Liver (tissue), 9 donors: ENCODE results near the gene CCDC136. TPM values are rescaled to one million over a fixed set of nuclear protein-coding genes. Genes with fewer than 3 reads are reported as not detected.
A peak's percentile ranks its signal among the peaks of the same experiment; 100 is the strongest.

Experiments used
- DNase-seq: peaks from one replicate; pipeline ENCODE4 v3.0.0-alpha.2; 2017; ENCODE audit warnings: low spot score
- H3K27ac ChIP-seq, 2 donors: one replicate each; pipeline ENCODE4 v1.7.0; 2013; ENCODE audit warnings: inconsistent platforms in 2 of 2, low read length in 2 of 2, control low read depth in 1 of 2, low read depth in 1 of 2, mild to moderate bottlenecking in 1 of 2
- H3K27me3 ChIP-seq, 4 donors: one replicate each; pipeline versions ENCODE4 v1.6.1 to v1.7.0; 2013; ENCODE audit warnings: low read length in 3 of 4, inconsistent platforms in 1 of 4, mild to moderate bottlenecking in 1 of 4, moderate library complexity in 1 of 4; ENCODE audit not compliant: control insufficient read depth in 4 of 4, insufficient read depth in 4 of 4
- H3K36me3 ChIP-seq, 4 donors: one replicate each; pipeline versions ENCODE4 v1.6.1 to v1.7.0; 2013; ENCODE audit warnings: low read length in 3 of 4, mild to moderate bottlenecking in 3 of 4, low read depth in 1 of 4, moderate library complexity in 1 of 4; ENCODE audit not compliant: control insufficient read depth in 4 of 4, insufficient read depth in 3 of 4
- H3K4me1 ChIP-seq, 4 donors: one replicate each; pipeline versions ENCODE4 v1.6.1 to v1.7.0; 2013; ENCODE audit warnings: low read length in 3 of 4, mild to moderate bottlenecking in 3 of 4, moderate library complexity in 1 of 4; ENCODE audit not compliant: control insufficient read depth in 4 of 4, insufficient read depth in 4 of 4
- H3K4me3 ChIP-seq, 3 donors: one replicate each; pipeline versions ENCODE4 v1.6.1 to v1.7.0; 2013; ENCODE audit warnings: low read length in 3 of 3, control low read depth in 1 of 3, low read depth in 1 of 3, mild to moderate bottlenecking in 1 of 3
- H3K9ac ChIP-seq, 2 donors: one replicate each; pipeline ENCODE4 v1.7.0; 2013; ENCODE audit warnings: low read length in 2 of 2, mild to moderate bottlenecking in 2 of 2, moderate library complexity in 2 of 2, control low read depth in 1 of 2, low read depth in 1 of 2
- H3K9me3 ChIP-seq, 4 donors: one replicate each; pipeline versions ENCODE4 v1.6.1 to v1.7.0; 2013; ENCODE audit warnings: low read length in 3 of 4; ENCODE audit not compliant: control insufficient read depth in 4 of 4
- FOXA1 ChIP-seq: IDR thresholded peaks from 2 replicates; pipeline ENCODE4 v1.6.1; 2016; ENCODE audit warnings: antibody characterized with exemption
- FOXA2 ChIP-seq: IDR thresholded peaks from 2 replicates; pipeline ENCODE4 v1.6.1; 2016; ENCODE audit warnings: antibody characterized with exemption
- HNF4A ChIP-seq, 2 donors: conservative IDR thresholded peaks; 2 replicates each; pipeline ENCODE4 v1.6.1; 2016; ENCODE audit warnings: antibody characterized with exemption in 2 of 2, mild to moderate bottlenecking in 2 of 2
- HNF4G ChIP-seq: IDR thresholded peaks from 2 replicates; pipeline ENCODE4 v1.6.1; 2016; ENCODE audit warnings: antibody characterized with exemption
- MAX ChIP-seq: IDR thresholded peaks from 2 replicates; pipeline ENCODE4 v1.6.1; 2016; ENCODE audit warnings: antibody characterized with exemption
- NR2F2 ChIP-seq: IDR thresholded peaks from 2 replicates; pipeline ENCODE4 v1.6.1; 2016; ENCODE audit warnings: antibody characterized with exemption
- RAD21 ChIP-seq, 2 donors: IDR thresholded peaks; 2 replicates each; pipeline ENCODE4 v1.6.1; 2016; ENCODE audit warnings: antibody characterized with exemption in 2 of 2, mild to moderate bottlenecking in 2 of 2
- RXRA ChIP-seq, 2 donors: IDR thresholded peaks; 2 replicates each; pipeline ENCODE4 v1.6.1; 2017 to 2018; ENCODE audit warnings: antibody characterized with exemption in 2 of 2, mild to moderate bottlenecking in 1 of 2
- SP1 ChIP-seq: IDR thresholded peaks from 2 replicates; pipeline ENCODE4 v1.6.1; 2018; ENCODE audit warnings: antibody characterized with exemption, mild to moderate bottlenecking
- TAF1 ChIP-seq: conservative IDR thresholded peaks from 2 replicates; pipeline ENCODE4 v1.6.1; 2016; ENCODE audit warnings: antibody characterized with exemption, mild to moderate bottlenecking
- YY1 ChIP-seq: IDR thresholded peaks from 2 replicates; pipeline ENCODE4 v1.6.1; 2016; ENCODE audit warnings: antibody characterized with exemption, mild to moderate bottlenecking
- WGBS: extraction: QIAGEN DNeasy Blood & Tissue Kit; methylation state at CpG from one replicate; pipeline ENCODE4 v1.1.7; 2013; 5-methylcytosine and 5-hydroxymethylcytosine counted together
- polyA plus RNA-seq, 2 donors: library from polyadenylated mRNA; stranded (reverse) in 1 of 2; unstranded in 1 of 2; fragments of 200-250 nt in 1 of 2; fragments of >200 nt in 1 of 2; fragmentation: Nextera tagmentation in 1 of 2; extraction: Ambion mirVana in 1 of 2; gene quantifications; one replicate each; pipeline versions ENCODE4 v1.2.1 to v1.2.3, GENCODE V29; 2013 to 2015
- total RNA-seq, 2 donors: library from RNA; depleted of rRNA; stranded (reverse); fragments of >200 nt; gene quantifications; one replicate each; pipeline ENCODE4 v1.2.3, GENCODE V29; 2014
- TF ChIP-seq, protein P1 (sequence below): IDR thresholded peaks from 2 replicates; pipeline ENCODE4 v1.6.1; 2016; ENCODE audit warnings: antibody characterized with exemption
- donor health status: healthy.
- donor health status: healthy.
- donor health status: healthy.
- donor health status: healthy.
- donor health status: healthy.

Gene CCDC136
- total and polyA plus RNA-seq, 4 donors: 0.09 to 0.59 (median 0.22) TPM

- H3K4me3 ChIP-seq: no peak overlapping the region
- 55% methylated on average over 15 of the region's 15 CpGs for WGBS
- TF ChIP-seq YY1: no peak
- TF ChIP-seq, protein P1, sequence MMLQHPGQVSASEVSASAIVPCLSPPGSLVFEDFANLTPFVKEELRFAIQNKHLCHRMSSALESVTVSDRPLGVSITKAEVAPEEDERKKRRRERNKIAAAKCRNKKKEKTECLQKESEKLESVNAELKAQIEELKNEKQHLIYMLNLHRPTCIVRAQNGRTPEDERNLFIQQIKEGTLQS: peak; percentile 91
- TF ChIP-seq FOXA2: no peak
- peak; percentile 76 to 77 for TF ChIP-seq RXRA (IDR thresholded peaks at IDR 0.05)
- H3K27ac ChIP-seq: no peak overlapping the region
- no peaks in the 10 kb centered on the region for H3K9me3 ChIP-seq
- no peaks in the 10 kb centered on the region for H3K4me1 ChIP-seq
- no peaks in the 10 kb centered on the region for H3K27me3 ChIP-seq
- peak; percentile 63 for DNase-seq
- no peaks in the 10 kb centered on the region for H3K36me3 ChIP-seq
- H3K9ac ChIP-seq: no peak overlapping the region
Measured at GRCh38 chr7:128783143-128783861, 8.5 kb upstream of the CCDC136 start.

DNA sequence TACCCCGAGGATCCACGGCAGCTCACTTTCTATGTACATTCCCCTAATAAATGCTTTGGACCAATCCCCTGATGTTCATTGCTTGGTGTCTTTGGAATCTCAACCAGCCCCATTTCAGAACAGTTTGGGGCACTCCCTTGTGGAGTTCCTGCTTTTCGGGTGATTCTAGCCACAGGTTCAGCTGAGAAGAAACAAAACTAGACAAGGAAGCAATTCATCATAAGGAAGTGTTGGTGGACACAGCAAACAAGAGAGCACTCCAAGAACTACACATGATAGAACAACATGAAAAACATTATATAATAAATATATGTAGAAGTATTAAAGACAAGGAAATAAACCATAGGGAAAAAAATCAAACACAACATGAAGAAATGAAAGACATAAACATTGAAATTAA lies 6.0 kb upstream of the CCDC136 start:
- no peak overlapping the region for H3K27ac ChIP-seq
- H3K9ac ChIP-seq: no peak overlapping the region
- WGBS: 78% methylated on average over 3 of the region's 3 CpGs
- H3K4me3 ChIP-seq: no peak overlapping the region
- TF ChIP-seq, protein P1: no peak
- no peak for TF ChIP-seq NR2F2
- TF ChIP-seq RAD21 (IDR thresholded peaks at IDR 0.05): no peak
- TF ChIP-seq HNF4G: no peak
- no peak for TF ChIP-seq RXRA (IDR thresholded peaks at IDR 0.05)
- no peak for TF ChIP-seq FOXA1
- peaks cover 0 to 4% (median 3%) of the 10 kb centered on the region in 4 donors for H3K4me1 ChIP-seq
- no peaks in the 10 kb centered on the region for H3K36me3 ChIP-seq
- DNase-seq: no peak
- H3K9me3 ChIP-seq: no peaks in the 10 kb centered on the region
- no peaks in the 10 kb centered on the region for H3K27me3 ChIP-seq

DNA sequence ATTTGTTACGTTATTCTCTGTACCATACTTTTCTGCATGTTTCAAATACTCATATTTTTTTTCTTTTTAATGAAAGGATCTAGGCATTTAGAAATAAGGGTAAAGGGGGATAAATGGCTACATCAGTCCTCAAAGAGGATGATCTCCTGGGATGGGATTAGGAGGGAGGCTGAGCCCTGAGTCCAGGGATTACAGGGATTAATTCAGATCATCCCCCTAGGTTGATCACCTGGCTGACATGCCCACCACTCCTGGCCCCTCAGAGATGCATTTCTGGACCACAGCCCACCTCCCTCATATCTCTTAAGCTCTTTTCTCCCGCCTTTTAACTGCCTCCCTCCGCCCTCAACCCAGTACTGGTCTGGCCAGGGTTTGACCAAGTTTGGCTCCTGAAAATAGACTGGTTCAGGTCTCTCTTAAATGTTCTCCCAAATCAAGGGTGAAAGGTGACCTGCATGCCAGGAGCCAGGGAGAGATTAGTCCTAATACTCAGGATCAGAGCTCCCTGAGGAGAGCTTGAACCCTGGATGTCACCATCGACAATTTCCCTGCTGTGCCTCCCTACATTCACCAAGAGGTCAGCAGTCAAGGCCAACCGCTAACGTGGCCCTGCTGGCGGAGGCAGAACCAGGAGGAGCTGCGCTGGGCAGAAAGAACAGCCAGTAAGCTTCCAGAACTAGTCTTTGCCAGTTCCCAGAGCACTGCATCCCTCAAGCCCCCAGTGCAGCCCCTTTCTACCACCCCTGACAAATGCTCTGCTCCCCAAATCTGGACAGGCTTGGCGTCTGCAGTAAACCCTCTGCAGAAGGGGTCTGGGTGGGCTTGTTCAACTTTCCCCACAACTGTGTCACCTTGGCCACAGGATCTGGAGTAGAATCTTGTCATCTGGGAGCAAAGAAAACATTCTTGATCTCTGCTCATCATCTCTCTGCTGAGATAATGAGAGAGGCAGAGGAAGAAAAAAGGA lies 3.0 kb upstream of the CCDC136 start:
- no peak for TF ChIP-seq YY1
- TF ChIP-seq SP1: no peak
- TF ChIP-seq TAF1: no peak
- TF ChIP-seq HNF4A (conservative IDR thresholded peaks at IDR 0.05): no peak
- no peak for TF ChIP-seq MAX
- no peak for TF ChIP-seq RXRA (IDR thresholded peaks at IDR 0.05)
- no peak for TF ChIP-seq FOXA1
- TF ChIP-seq RAD21 (IDR thresholded peaks at IDR 0.05): no peak
- peaks cover 2 to 12% (median 6%) of the 10 kb centered on the region in 4 donors for H3K4me1 ChIP-seq
- H3K9me3 ChIP-seq: no peaks in the 10 kb centered on the region
- no peak overlapping the region for H3K9ac ChIP-seq
- no peaks in the 10 kb centered on the region for H3K27me3 ChIP-seq
- WGBS: 70% methylated on average over 9 of the region's 9 CpGs
- no peak for DNase-seq
- no peak overlapping the region for H3K4me3 ChIP-seq
- H3K36me3 ChIP-seq: no peaks in the 10 kb centered on the region
- H3K27ac ChIP-seq: no peak overlapping the region
